Calu3 (cell line): Measurements from ENCODE around the gene KIFBP. TPM values are rescaled to one million over a fixed set of nuclear protein-coding genes. Genes with fewer than 3 reads are reported as not detected.
A peak's percentile ranks its signal among the peaks of the same experiment; 100 is the strongest.

Experiments
- BruUV-seq: library from RNA; stranded (reverse); fragments of 400-500 nt; replicated peaks from 2 replicates; lab custom pipeline; 2021; lab: Mats Ljungman, UMichigan
- CTCF ChIA-PET: fragments of 300-600 bp; sonication (Branson Sonifier 250); formaldehyde crosslinking; loops from one replicate; lab custom pipeline; 2022; ENCODE audit warnings: antibody characterized with exemption; lab: Charles Lee
- DNase-seq: peaks from one replicate; pipeline ENCODE4 v3.0.0; 2022
- H3K27ac Mint-ChIP-seq: one replicate; pipeline ENCODE4 v1.8.0; 2022; ENCODE audit warnings: mixed read lengths; ENCODE audit not compliant: unreplicated experiment
- H3K27me3 Mint-ChIP-seq: one replicate; pipeline ENCODE4 v1.8.0; 2022; ENCODE audit warnings: mixed read lengths; ENCODE audit not compliant: unreplicated experiment
- H3K36me3 Mint-ChIP-seq: one replicate; pipeline ENCODE4 v1.8.0; 2022; ENCODE audit warnings: mild to moderate bottlenecking, moderate library complexity, mixed read lengths; ENCODE audit not compliant: insufficient read depth, unreplicated experiment
- H3K4me1 Mint-ChIP-seq: one replicate; pipeline ENCODE4 v1.8.0; 2022; ENCODE audit warnings: mild to moderate bottlenecking, low read depth, mixed read lengths; ENCODE audit not compliant: unreplicated experiment
- H3K4me3 Mint-ChIP-seq: one replicate; pipeline ENCODE4 v1.8.0; 2022; ENCODE audit warnings: mild to moderate bottlenecking, low read depth, moderate library complexity, mixed read lengths; ENCODE audit not compliant: unreplicated experiment
- H3K9me3 Mint-ChIP-seq: one replicate; pipeline ENCODE4 v1.8.0; 2022; ENCODE audit warnings: low read depth, mixed read lengths; ENCODE audit not compliant: unreplicated experiment
- intact Hi-C: fragments of 100-400 bp; cut with micrococcal nuclease; formaldehyde crosslinking; loops from one replicate; pipeline ENCODE4 v1.10.0; 2022; ENCODE audit not compliant: unreplicated experiment
- total RNA-seq: library from RNA; stranded (reverse); gene quantifications from 2 replicates; pipeline ENCODE4 v1.2.3, GENCODE V29; 2022
- TF ChIP-seq, protein P1 (sequence below): fragments of 200-600 bp; IDR thresholded peaks from one replicate; pipeline ENCODE4 v1.8.0; 2022; ENCODE audit warnings: antibody characterized with exemption; ENCODE audit not compliant: unreplicated experiment

The KIFBP gene
- total RNA-seq, 1 experiment from 2014 or later: 36.7 TPM

DNA sequence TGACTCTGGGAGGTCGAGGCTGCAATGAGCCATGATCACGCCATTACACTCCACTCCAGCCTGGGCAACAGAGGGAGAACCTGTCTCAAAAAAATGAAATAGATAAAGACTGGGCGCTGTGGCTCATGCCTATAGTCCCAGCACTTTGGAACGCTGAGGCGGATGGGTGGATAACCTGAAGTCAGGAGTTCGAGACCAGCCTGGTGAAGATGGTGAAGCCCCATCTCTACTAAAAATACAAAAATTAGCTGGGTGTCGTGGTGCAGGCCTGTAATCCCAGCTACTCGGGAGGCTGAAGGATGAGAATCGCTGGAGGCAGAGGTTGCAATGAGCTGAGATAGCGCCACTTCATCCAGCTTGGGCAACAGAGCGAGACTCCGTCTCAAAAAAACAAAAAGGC lies 33.7 kb upstream of the KIFBP start:
- intact Hi-C loops: no loop called here
- H3K9me3 Mint-ChIP-seq: no peaks in the 10 kb centered on the region
- H3K27me3 Mint-ChIP-seq: no peaks in the 10 kb centered on the region
- no TSS peak for BruUV-seq
- peak overlapping the region; percentile 99 for H3K4me3 Mint-ChIP-seq
- H3K4me1 Mint-ChIP-seq: peaks cover 15% of the 10 kb centered on the region
- TF ChIP-seq, protein P1, sequence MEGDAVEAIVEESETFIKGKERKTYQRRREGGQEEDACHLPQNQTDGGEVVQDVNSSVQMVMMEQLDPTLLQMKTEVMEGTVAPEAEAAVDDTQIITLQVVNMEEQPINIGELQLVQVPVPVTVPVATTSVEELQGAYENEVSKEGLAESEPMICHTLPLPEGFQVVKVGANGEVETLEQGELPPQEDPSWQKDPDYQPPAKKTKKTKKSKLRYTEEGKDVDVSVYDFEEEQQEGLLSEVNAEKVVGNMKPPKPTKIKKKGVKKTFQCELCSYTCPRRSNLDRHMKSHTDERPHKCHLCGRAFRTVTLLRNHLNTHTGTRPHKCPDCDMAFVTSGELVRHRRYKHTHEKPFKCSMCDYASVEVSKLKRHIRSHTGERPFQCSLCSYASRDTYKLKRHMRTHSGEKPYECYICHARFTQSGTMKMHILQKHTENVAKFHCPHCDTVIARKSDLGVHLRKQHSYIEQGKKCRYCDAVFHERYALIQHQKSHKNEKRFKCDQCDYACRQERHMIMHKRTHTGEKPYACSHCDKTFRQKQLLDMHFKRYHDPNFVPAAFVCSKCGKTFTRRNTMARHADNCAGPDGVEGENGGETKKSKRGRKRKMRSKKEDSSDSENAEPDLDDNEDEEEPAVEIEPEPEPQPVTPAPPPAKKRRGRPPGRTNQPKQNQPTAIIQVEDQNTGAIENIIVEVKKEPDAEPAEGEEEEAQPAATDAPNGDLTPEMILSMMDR: no peak
- CTCF ChIA-PET: interaction anchor here (0.7 to 1.6 kb wide), 2 partner anchors 18 to 232 kb away, joined by 3 read pairs; no protein-coding TSS in a partner anchor
- no peak overlapping the region for H3K27ac Mint-ChIP-seq
- H3K36me3 Mint-ChIP-seq: peaks cover 46% of the 10 kb centered on the region
- DNase-seq: no peak

DNA sequence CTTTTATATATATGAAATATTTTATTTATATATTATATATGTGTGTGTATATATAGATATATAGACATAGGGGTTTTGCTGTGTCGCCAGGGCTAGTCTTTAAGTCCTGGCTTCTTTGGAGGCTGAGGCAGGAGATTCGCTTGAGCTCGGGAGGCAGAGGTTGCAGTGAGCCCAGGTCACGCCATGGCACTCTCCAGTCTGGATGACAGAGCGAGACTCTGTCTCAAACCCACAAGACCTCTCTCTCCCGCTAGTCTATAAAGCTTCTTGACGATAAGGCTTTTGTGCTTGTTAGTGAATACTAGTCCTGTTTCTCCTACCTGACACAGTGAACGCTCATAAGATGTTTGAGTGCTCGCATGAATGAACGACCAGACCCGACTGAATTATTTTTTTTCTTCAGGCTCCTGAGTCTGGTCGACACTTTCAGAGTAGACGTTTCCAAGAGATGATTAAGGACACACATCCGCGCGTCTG lies 33.2 kb upstream of the KIFBP start:
- TSS peak; percentile 84 for BruUV-seq
- Mint-ChIP-seq H3K27ac (peak overlapping the region; percentile 100), H3K36me3 (peaks cover 51% of the 10 kb centered on the region), H3K27me3 (no peaks in the 10 kb centered on the region), H3K9me3 (no peaks in the 10 kb centered on the region), H3K4me3 (peak overlapping the region; percentile 99), H3K4me1 (peaks cover 20% of the 10 kb centered on the region)
- peak; percentile 28 for DNase-seq
- TF ChIP-seq, protein P1: no peak
- CTCF ChIA-PET: interaction anchor here (0.8 to 1.6 kb wide), 3 partner anchors 19 to 257 kb away, joined by 3 to 4 read pairs (median 3); no protein-coding TSS in a partner anchor
- intact Hi-C loops: no loop called here

DNA sequence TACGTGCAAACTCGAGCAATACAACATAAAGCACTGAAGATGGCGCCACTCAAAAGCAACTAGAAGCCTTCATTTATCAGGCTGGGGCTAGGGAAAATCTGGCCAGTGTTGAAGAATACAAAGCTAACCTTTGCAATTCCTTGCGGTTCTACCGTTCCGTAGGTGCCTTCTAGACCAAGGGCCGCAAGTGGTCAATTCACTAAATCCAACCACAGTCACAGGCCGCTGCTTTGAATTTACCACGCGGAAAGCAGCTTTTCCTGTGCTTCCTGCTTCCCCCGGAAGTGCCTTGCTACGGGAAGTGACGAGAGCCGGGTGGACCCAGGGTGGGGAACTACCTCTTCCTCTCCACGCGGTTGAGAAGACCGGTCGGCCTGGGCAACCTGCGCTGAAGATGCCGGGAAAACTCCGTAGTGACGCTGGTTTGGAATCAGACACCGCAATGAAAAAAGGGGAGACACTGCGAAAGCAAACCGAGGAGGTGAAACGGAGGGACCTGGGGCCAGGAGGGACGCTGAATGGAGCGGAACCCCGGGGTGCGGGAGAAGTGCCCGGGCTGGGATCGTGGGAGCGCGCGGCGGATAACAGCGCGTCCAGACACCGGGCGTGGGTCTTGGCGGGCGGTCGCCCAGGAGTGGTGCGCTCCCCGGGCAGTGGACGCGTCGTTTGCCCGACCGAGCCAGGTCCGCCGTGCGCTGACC lies 32.6 kb upstream of the KIFBP start, which contains the start of gene DDX21:
Gene DDX21 (plus strand): TSS at position 339 of the 701 bp plus-strand sequence. CDS start 56 bp downstream, at position 395.
- peak; percentile 91 for DNase-seq
- TF ChIP-seq, protein P1: peak; percentile 80
- no TSS peak for BruUV-seq
- peak within 1 kb of the TSS; percentile 100 for H3K27ac Mint-ChIP-seq
- no peaks in the 10 kb centered on the region for H3K9me3 Mint-ChIP-seq
- H3K4me1 Mint-ChIP-seq: peaks cover 20% of the 10 kb centered on the region
- no peaks in the 10 kb centered on the region for H3K27me3 Mint-ChIP-seq
- H3K36me3 Mint-ChIP-seq: peaks cover 57% of the 10 kb centered on the region
- CTCF ChIA-PET: interaction anchor here (0.7 to 1.6 kb wide), 5 partner anchors 19 to 256 kb away, joined by 3 to 4 read pairs (median 3); partner anchors contain the start of gene CCAR1
- intact Hi-C loops: no loop called here
- H3K4me3 Mint-ChIP-seq: peak within 1 kb of the TSS; percentile 99

DNA sequence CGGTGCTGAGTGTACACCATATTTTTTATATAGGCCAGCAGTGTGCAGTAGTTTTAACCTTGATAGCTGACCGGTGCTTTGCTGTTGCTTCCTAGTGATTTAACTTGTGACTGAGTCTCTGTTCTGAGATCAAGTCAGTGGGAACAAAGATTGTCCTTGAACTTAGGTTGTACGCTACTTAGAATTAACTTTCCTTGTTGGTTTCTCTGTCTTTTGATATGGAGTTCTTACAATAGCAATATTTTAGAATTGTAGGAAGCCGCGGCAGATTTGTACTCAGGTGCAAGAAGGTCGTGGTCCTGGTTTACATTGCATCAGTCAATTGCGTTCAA lies 31.4 kb upstream of the KIFBP start:
- Mint-ChIP-seq H3K4me1 (peaks cover 28% of the 10 kb centered on the region), H3K27ac (peak overlapping the region; percentile 100), H3K36me3 (peaks cover 67% of the 10 kb centered on the region), H3K9me3 (no peaks in the 10 kb centered on the region), H3K4me3 (peak overlapping the region; percentile 99), H3K27me3 (no peaks in the 10 kb centered on the region)
- no TSS peak for BruUV-seq
- TF ChIP-seq, protein P1: no peak
- intact Hi-C loops: no loop called here
- DNase-seq: no peak
- CTCF ChIA-PET: no interaction called here
